ENCODE data around the gene PARP6.
A peak's percentile ranks its signal among the peaks of the same experiment; 100 is the strongest.

PARP6 gene

GRCh38 chr15:72231066-72231832 lies 41.1 kb downstream of the PARP6 start, which contains the start of gene PKM:
Gene PKM (minus strand): TSS chr15:72231190. CDS start chr15:72219097, 12,093 bp downstream.
- DNase-seq = peak; percentile 99

- DNase-seq = peak; percentile 98
Measured at GRCh38 chr15:72230197-72231065, 41.9 kb downstream of the PARP6 start.

GRCh38 chr15:72229947-72230196 lies 42.5 kb downstream of the PARP6 start:
- no peak for DNase-seq

GRCh38 chr15:72229076-72229946 lies 43.0 kb downstream of the PARP6 start:
- DNase-seq = peak; percentile 53

- peak; percentile 16 for DNase-seq
Measured at GRCh38 chr15:72227720-72228119, 44.6 kb downstream of the PARP6 start.

- peak; percentile 67 for DNase-seq
Measured at GRCh38 chr15:72227192-72227586, 45.2 kb downstream of the PARP6 start.

- DNase-seq = no peak
Measured at GRCh38 chr15:72223278-72223677, 49.1 kb downstream of the PARP6 start.

GRCh38 chr15:72222393-72222792 lies 50.0 kb downstream of the PARP6 start:
- no peak for DNase-seq

- DNase-seq = no peak
Measured at GRCh38 chr15:72220687-72221086, 51.7 kb downstream of the PARP6 start.

- no peak for DNase-seq
Measured at GRCh38 chr15:72217216-72217615, 55.1 kb downstream of the PARP6 start.

- DNase-seq = no peak
Measured at GRCh38 chr15:72216079-72216478, 56.3 kb downstream of the PARP6 start.

GRCh38 chr15:72207558-72208085 lies 64.7 kb downstream of the PARP6 start:
- no peak for DNase-seq

GRCh38 chr15:72206677-72207000 lies 65.7 kb downstream of the PARP6 start:
- no peak for DNase-seq

- DNase-seq = no peak
Measured at GRCh38 chr15:72205896-72206676, 66.3 kb downstream of the PARP6 start.

GRCh38 chr15:72205273-72205672 lies 67.1 kb downstream of the PARP6 start:
- DNase-seq = no peak

GRCh38 chr15:72203507-72203837 lies 68.9 kb downstream of the PARP6 start:
- DNase-seq = no peak

GRCh38 chr15:72202801-72203506 lies 69.4 kb downstream of the PARP6 start:
- no peak for DNase-seq

- no peak for DNase-seq
Measured at GRCh38 chr15:72202302-72202701, 70.1 kb downstream of the PARP6 start.

- no peak for DNase-seq
Measured at GRCh38 chr15:72201391-72201921, 70.9 kb downstream of the PARP6 start.

- DNase-seq = no peak
Measured at GRCh38 chr15:72200395-72201237, 71.7 kb downstream of the PARP6 start.

Data from stimulated activated CD4-positive, alpha-beta T cell treated with anti-CD3 and anti-CD28 coated beads, Interleukin-15, amount 100 ng/mL, for 24 hours (primary cell).